Activated CD4-positive, alpha-beta T cell treated with anti-CD3 and anti-CD28 coated beads for 36 hours (primary cell): ENCODE measurements around the gene DRC1. TPM values are rescaled to one million over a fixed set of nuclear protein-coding genes. Genes with fewer than 3 reads are reported as not detected.
A peak's percentile ranks its signal among the peaks of the same experiment; 100 is the strongest.
"Not testable (repeated sequence)": the region's sequence is repeated elsewhere in the genome, so short reads cannot be mapped to it uniquely, and the experiment has no call there.

ENCODE experiments used
- ATAC-seq: fragments of 200-7000 bp; cut with Tn5 transposase; one replicate; pipeline ENCODE4 v1.10.0; 2021; ENCODE audit warnings: mild to moderate bottlenecking, moderate library complexity
- CTCF ChIA-PET: fragments of 350-600 bp; sonication (Branson Sonifier 250); formaldehyde crosslinking; loops from one replicate; lab custom pipeline; 2021; ENCODE audit warnings: antibody characterized with exemption; lab: Charles Lee
- POLR2A ChIA-PET: fragments of 350-600 bp; sonication (Branson Sonifier 250); formaldehyde crosslinking; loops from one replicate; lab custom pipeline; 2021; ENCODE audit warnings: antibody characterized with exemption, inconsistent platforms; lab: Charles Lee
- DNase-seq: peaks from one replicate; pipeline ENCODE4 v3.0.0-alpha.2; 2020
- H3K27ac Mint-ChIP-seq: one replicate; pipeline ENCODE4 v1.8.0; 2021; ENCODE audit warnings: mixed read lengths
- H3K27me3 Mint-ChIP-seq: one replicate; pipeline ENCODE4 v1.8.0; 2021; ENCODE audit warnings: mixed read lengths
- H3K36me3 Mint-ChIP-seq: one replicate; pipeline ENCODE4 v1.8.0; 2021; ENCODE audit warnings: low read depth, mixed read lengths
- H3K4me1 Mint-ChIP-seq: one replicate; pipeline ENCODE4 v1.8.0; 2021; ENCODE audit warnings: mixed read lengths
- H3K4me3 Mint-ChIP-seq: one replicate; pipeline ENCODE4 v1.8.0; 2021; ENCODE audit warnings: mild to moderate bottlenecking, moderate library complexity, mixed read lengths
- H3K9me3 Mint-ChIP-seq: one replicate; pipeline ENCODE4 v1.8.0; 2021; ENCODE audit warnings: low read depth, mixed read lengths
- intact Hi-C, 2 experiments: fragments of 100-400 bp; cut with DNase I in 1 of 2; cut with micrococcal nuclease in 1 of 2; formaldehyde crosslinking; loops; one replicate each; pipeline versions ENCODE4 v1.14.2 to v1.15.1; 2022 to 2024; cut with DNase I, micrococcal nuclease
- total RNA-seq, 2 experiments: library from RNA; stranded (reverse); gene quantifications; one replicate each; pipeline ENCODE4 v1.2.3, GENCODE V29; 2021

Gene DRC1
- total RNA-seq, 2 experiments from 2014 or later, result not detected

DNA sequence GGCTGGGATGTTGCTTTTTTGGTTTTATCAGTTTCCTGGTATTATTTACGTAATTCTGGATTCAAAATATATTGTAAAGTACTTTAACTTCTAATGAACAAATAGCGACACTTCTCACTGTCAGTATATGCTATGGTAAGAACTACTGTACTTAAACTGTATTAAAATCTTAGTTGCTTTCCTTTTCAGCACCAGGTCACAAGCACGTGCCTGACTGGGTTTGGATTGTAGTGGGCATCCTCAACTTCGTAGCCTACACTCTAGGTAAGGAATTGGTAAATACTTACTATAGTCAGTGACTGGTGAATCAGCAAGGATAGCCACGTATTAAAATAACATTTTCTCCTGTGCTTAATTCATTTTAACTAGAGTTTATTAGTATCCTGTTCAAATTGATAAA, 34.8 kb upstream of the DRC1 start:
- POLR2A ChIA-PET, result no interaction called here
- Mint-ChIP-seq H3K4me1 (peaks cover 18% of the 10 kb centered on the region), H3K27me3 (no peaks in the 10 kb centered on the region), H3K9me3 (no peaks in the 10 kb centered on the region), H3K4me3 (no peak overlapping the region), H3K27ac (no peak overlapping the region), H3K36me3 (peaks cover 29% of the 10 kb centered on the region)
- intact Hi-C loops, result no loop called here
- ATAC-seq (no peak), DNase-seq (no peak)
- CTCF ChIA-PET, result no interaction called here

DNA sequence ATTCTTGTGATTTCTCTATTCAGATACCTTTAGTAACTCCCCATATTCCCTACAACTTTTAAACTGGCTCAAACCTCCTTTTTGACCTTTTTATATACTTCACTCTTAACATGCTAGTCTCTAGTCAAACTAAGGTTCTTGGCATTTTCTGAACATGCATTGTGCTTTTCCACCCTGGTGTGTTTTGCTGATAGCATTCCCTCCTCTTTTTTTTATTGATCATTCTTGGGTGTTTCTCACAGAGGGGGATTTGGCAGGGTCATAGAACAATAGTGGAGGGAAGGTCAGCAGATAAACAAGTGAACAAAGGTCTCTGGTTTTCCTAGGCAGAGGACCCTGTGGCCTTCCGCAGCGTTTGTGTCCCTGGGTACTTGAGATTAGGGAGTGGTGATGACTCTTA, 32.1 kb upstream of the DRC1 start:
- H3K27me3 Mint-ChIP-seq, CTCF ChIA-PET, H3K4me1 Mint-ChIP-seq, H3K4me3 Mint-ChIP-seq, intact Hi-C loops, H3K9me3 Mint-ChIP-seq, DNase-seq, POLR2A ChIA-PET, ATAC-seq, H3K27ac Mint-ChIP-seq: not testable (repeated sequence)
- peaks cover 45% of the 10 kb centered on the region for H3K36me3 Mint-ChIP-seq

DNA sequence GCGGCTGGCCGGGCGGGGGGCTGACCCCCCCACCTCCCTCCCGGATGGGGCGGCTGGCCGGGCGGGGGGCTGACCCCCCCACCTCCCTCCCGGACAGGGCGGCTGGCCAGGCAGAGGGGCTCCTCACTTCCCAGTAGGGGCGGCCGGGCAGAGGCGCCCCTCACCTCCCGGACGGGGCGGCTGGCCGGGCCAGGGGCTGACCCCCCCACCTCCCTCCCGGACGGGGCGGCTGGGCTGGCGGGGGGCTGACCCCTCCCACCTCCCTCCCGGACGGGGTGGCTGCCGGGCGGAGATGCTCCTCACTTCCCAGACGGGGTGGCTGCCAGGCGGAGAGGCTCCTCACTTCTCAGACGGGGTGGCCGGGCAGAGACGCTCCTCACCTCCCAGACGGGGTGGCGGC, 30.8 kb upstream of the DRC1 start:
- H3K27me3 Mint-ChIP-seq, H3K4me3 Mint-ChIP-seq, H3K9me3 Mint-ChIP-seq, ATAC-seq, intact Hi-C loops, POLR2A ChIA-PET, DNase-seq, H3K27ac Mint-ChIP-seq, H3K4me1 Mint-ChIP-seq, CTCF ChIA-PET: not testable (repeated sequence)
- H3K36me3 Mint-ChIP-seq, result peaks cover 50% of the 10 kb centered on the region

DNA sequence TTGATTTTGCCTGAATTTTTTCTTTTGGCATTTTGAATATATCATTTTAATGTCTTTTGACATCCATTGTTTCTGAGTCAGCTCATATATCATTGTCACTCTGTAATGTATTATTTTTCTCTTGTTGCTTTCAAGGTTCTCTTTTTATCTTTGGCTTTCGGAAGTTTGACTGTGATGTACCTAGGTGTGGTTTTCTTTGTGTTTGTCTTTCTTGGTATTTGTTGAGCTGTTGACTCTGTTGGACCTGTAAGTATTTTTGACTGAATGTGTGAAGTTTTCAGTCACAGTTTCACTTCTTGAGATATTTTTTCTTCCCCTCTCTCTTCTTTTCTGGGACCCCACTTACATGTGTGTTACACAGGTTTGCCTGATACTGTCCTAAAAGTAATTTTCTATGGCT, 24.9 kb upstream of the DRC1 start:
- DNase-seq, result no peak
- intact Hi-C loops, result no loop called here
- POLR2A ChIA-PET, result no interaction called here
- no peak for ATAC-seq
- Mint-ChIP-seq H3K27me3 (no peaks in the 10 kb centered on the region), H3K36me3 (peaks cover 60% of the 10 kb centered on the region), H3K9me3 (no peaks in the 10 kb centered on the region), H3K4me1 (peaks cover 7% of the 10 kb centered on the region), H3K27ac (peak overlapping the region; percentile 29), H3K4me3 (no peak overlapping the region)
- CTCF ChIA-PET, result no interaction called here

DNA sequence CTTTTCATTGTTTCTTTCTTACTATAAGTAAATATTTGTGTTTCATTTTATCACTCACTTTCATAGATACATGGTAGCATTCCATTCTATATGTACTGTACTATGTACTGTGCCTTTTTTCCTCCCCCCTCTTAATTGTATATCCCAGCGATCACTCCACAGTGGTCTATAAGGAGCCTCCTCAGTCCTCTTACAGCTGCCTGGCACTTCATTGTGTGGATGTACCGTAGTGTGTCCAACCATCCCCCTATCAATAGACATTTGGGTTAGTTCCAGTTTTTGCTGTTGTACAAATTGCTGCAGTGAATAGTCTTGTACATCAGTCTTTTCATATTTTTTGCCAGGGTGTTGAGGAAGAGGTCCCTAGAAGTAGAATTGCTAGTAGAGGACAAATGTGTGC, 21.4 kb upstream of the DRC1 start:
- peaks cover 55% of the 10 kb centered on the region for H3K36me3 Mint-ChIP-seq
- CTCF ChIA-PET, result no interaction called here

DNA sequence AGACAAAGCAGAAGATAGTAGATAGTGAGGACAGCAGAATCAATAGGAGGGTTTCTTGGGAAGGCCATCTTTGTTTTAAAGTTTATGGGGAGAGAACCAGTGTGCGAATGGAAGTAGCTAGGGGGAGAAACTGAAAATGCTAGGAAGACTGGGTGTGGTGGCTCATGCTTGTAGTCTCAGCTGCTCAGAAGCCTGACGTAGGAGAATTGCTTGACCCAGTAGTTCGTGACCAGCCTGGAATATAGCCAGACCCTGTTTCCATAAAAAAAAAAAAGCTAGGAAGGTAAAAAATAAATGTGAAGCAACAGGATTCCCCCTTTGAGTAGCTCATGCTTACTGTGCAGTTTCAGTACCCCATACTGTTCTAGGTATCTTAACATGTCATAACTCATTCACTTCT, 19.2 kb upstream of the DRC1 start:
- POLR2A ChIA-PET, result no interaction called here

More for the DNA sequence above, 21.4 kb upstream of the DRC1 start:
- Mint-ChIP-seq H3K4me3 (no peak overlapping the region), H3K27ac (no peak overlapping the region), H3K27me3 (no peaks in the 10 kb centered on the region), H3K4me1 (peaks cover 12% of the 10 kb centered on the region), H3K9me3 (no peaks in the 10 kb centered on the region)
- POLR2A ChIA-PET, result no interaction called here
- DNase-seq (no peak), ATAC-seq (no peak)
- intact Hi-C loops, result no loop called here

DNA sequence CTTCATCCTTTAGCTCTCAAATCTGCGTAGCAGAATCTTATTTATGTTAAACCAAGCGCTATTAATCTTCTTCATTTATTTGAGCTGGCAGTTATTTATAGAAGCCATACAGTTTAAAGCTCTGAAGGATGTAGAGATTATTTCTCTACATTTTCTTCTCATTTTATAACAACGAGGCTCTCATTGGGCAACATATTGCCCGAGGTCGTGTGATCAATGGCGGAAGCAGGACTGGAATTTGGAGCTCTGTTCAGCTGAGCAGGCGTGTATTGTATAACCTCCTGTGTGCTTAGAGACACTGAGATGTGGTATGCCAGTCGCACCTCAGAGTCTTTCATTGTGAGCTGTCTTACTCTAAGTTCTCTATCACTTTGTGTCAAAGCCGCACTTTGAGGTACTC, 17.5 kb upstream of the DRC1 start:
- ChIA-PET CTCF (interaction anchor here (0.6 to 1.7 kb wide), 2 partner anchors 9 to 1757 kb away, joined by 3 to 4 read pairs; no protein-coding TSS in a partner anchor), POLR2A (no interaction called here)

More for the DNA sequence above, 19.2 kb upstream of the DRC1 start:
- no peak for ATAC-seq
- no peaks in the 10 kb centered on the region for H3K27me3 Mint-ChIP-seq
- H3K36me3 Mint-ChIP-seq, result peaks cover 48% of the 10 kb centered on the region
- H3K9me3 Mint-ChIP-seq, result no peaks in the 10 kb centered on the region
- intact Hi-C loops, result no loop called here
- peaks cover 5% of the 10 kb centered on the region for H3K4me1 Mint-ChIP-seq
- no peak overlapping the region for H3K4me3 Mint-ChIP-seq
- CTCF ChIA-PET, result interaction anchor here (0.8 to 1.1 kb wide), 2 partner anchors 24 to 149 kb away, joined by 3 read pairs; no protein-coding TSS in a partner anchor
- DNase-seq, result no peak
- no peak overlapping the region for H3K27ac Mint-ChIP-seq

DNA sequence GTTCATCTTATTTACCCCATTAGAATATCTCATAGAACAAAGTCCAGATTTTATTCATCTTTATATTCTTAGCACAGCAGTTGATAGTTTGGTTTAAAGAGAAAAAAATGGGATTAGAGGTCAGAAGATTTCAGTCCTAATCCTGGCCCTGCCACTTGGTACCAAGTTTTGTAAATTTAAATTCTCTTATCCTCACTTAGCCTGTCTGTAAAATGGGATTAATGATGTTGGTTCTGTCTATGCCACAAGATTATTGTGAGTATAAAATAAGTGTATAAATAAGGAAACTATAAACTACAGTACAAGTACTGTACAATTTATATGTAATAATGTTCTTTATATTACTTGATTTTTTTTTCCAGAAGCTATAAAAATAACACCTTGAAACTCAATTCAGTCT, 17.1 kb upstream of the DRC1 start:
- ATAC-seq (no peak), DNase-seq (no peak)
- peaks cover 5% of the 10 kb centered on the region for H3K4me1 Mint-ChIP-seq
- H3K27me3 Mint-ChIP-seq, result no peaks in the 10 kb centered on the region
- no peak overlapping the region for H3K4me3 Mint-ChIP-seq
- CTCF ChIA-PET, result interaction anchor here (1.7 kb wide), 1 partner anchor 9 kb away, joined by 4 read pairs; no protein-coding TSS in a partner anchor
- intact Hi-C loops, result no loop called here
- no peak overlapping the region for H3K27ac Mint-ChIP-seq
- H3K36me3 Mint-ChIP-seq, result peaks cover 46% of the 10 kb centered on the region
- POLR2A ChIA-PET, result no interaction called here
- no peaks in the 10 kb centered on the region for H3K9me3 Mint-ChIP-seq

More for the DNA sequence above, 17.5 kb upstream of the DRC1 start:
- no peak overlapping the region for H3K4me3 Mint-ChIP-seq
- ATAC-seq (no peak), DNase-seq (no peak)
- peaks cover 5% of the 10 kb centered on the region for H3K4me1 Mint-ChIP-seq
- no peaks in the 10 kb centered on the region for H3K27me3 Mint-ChIP-seq
- H3K36me3 Mint-ChIP-seq, result peaks cover 43% of the 10 kb centered on the region
- no peaks in the 10 kb centered on the region for H3K9me3 Mint-ChIP-seq
- peak overlapping the region; percentile 10 for H3K27ac Mint-ChIP-seq
- intact Hi-C loops, result no loop called here

DNA sequence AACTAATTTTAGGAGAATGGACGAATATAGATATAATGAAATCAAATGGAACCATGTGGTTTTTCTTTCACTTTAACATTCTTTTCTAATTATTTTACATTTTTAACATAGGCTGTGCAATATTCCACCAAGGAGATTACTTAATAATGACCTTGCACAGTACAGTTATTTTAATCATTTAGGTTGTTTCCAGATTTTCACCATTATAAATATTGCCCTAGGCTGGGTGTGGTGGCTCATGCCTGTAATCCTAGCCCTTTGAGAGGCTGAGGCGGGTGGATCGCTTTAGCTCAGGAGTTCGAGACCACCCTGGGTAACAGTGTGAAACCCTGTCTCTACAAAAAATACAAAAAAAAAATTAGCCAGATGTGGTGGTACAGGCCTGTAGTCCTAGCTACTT, 14.5 kb upstream of the DRC1 start:
- no peak overlapping the region for H3K27ac Mint-ChIP-seq
- POLR2A ChIA-PET, result interaction anchor here (0.6 kb wide), 1 partner anchor 79 kb away, joined by 3 read pairs; no protein-coding TSS in a partner anchor
- H3K4me3 Mint-ChIP-seq, result no peak overlapping the region
- H3K27me3 Mint-ChIP-seq, result no peaks in the 10 kb centered on the region
- peaks cover 46% of the 10 kb centered on the region for H3K36me3 Mint-ChIP-seq
- intact Hi-C loops, result no loop called here
- DNase-seq, result no peak
- CTCF ChIA-PET, result no interaction called here
- ATAC-seq, result no peak
- peaks cover 8% of the 10 kb centered on the region for H3K4me1 Mint-ChIP-seq
- H3K9me3 Mint-ChIP-seq, result no peaks in the 10 kb centered on the region

DNA sequence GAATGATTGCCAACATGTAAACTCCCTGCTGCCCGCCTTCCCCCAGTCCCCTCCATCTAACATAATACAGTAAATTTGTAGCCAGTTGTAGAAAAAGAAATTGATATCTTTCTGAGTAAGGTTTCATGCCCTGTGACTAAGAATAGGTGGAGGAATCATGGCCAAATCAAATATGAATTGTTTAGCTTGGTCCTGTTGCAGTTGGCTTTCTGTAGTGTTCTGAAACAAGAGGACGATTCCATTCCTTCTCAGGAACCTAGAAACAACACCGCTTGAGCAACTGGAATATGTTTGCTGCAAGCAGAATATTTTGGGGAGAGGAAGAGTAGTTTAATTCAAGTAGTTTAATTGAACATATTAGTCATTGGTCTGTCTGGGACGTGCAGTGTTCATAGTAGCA, 7.0 kb upstream of the DRC1 start:
- no peaks in the 10 kb centered on the region for H3K9me3 Mint-ChIP-seq
- CTCF ChIA-PET, result interaction anchor here (1.7 kb wide), 1 partner anchor 15 kb away, joined by 5 read pairs; no protein-coding TSS in a partner anchor
- DNase-seq, result no peak
- ATAC-seq, result no peak
- POLR2A ChIA-PET, result interaction anchor here (0.7 kb wide), 1 partner anchor 1421 kb away, joined by 9 read pairs; no protein-coding TSS in a partner anchor
- H3K4me3 Mint-ChIP-seq, result no peak overlapping the region
- H3K27ac Mint-ChIP-seq, result no peak overlapping the region
- no peaks in the 10 kb centered on the region for H3K27me3 Mint-ChIP-seq
- intact Hi-C loops, result loop anchor here in 1 of 2 experiments (5.0 kb wide), 1 partner anchor 37 kb away; no protein-coding TSS in a partner anchor
- peaks cover 15% of the 10 kb centered on the region for H3K36me3 Mint-ChIP-seq
- H3K4me1 Mint-ChIP-seq, result peaks cover 20% of the 10 kb centered on the region

DNA sequence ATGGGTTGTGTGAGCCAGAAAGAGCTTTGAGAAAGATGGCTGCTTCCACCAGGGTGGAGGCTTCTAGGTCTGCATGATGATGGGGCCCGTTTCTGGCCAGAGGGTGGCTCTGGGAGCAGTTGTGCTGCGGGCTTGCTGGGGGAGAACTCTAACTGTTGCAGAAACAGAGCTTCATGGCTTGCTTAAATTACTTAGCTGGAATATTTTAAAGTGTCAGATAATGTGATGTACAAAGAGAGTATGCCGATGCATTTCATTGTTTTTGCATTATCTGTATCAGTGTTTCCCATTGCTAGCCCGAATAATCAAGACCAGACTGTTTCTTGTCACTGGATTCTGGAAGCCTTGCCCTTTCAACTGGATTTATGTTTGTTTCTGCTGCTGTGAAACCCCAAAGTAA, 6.3 kb upstream of the DRC1 start:
- ATAC-seq (no peak), DNase-seq (no peak)
- Mint-ChIP-seq H3K27me3 (no peaks in the 10 kb centered on the region), H3K27ac (no peak overlapping the region), H3K9me3 (no peaks in the 10 kb centered on the region), H3K4me3 (no peak overlapping the region), H3K4me1 (peaks cover 20% of the 10 kb centered on the region), H3K36me3 (peaks cover 10% of the 10 kb centered on the region)
- intact Hi-C loops, result loop anchor here in 1 of 2 experiments (5.0 kb wide), 1 partner anchor 38 kb away; no protein-coding TSS in a partner anchor
- ChIA-PET POLR2A (no interaction called here), CTCF (interaction anchor here (1.7 kb wide), 1 partner anchor 14 kb away, joined by 5 read pairs; no protein-coding TSS in a partner anchor)

DNA sequence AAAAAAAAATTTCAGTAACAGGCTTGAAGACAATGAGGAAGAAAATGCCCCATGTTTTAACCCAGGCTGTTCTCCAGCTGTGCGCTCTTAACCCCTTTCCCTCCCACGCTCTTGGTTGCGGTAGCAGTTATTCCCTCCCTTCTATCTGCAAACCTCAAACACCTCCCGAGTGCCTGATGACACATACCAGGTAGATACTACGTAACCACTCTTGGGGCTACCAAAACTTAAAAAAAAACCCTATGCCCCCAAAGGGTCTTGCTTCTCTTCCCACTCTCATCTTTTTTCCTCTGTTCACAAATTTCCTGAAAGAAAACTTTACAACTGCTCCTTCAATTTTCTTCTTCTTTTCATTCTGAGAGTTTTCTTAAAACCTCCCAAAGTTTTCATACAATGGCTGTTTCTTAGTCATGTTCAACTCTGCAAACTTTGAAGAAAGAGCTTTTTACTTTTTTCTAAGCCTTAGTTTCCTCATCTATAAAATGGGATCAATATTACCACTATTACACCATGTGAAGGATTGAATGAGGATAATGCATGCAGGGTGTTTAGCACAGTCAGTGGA, 4.9 kb upstream of the DRC1 start:
- POLR2A ChIA-PET, result interaction anchor here (0.6 to 0.7 kb wide), 2 partner anchors 95 to 572 kb away, joined by 3 read pairs; no protein-coding TSS in a partner anchor
- Mint-ChIP-seq H3K4me1 (peaks cover 21% of the 10 kb centered on the region), H3K27ac (no peak overlapping the region), H3K4me3 (no peak overlapping the region), H3K9me3 (no peaks in the 10 kb centered on the region), H3K27me3 (peaks cover 5% of the 10 kb centered on the region), H3K36me3 (peaks cover 3% of the 10 kb centered on the region)
- intact Hi-C loops, result loop anchor here in 1 of 2 experiments (5.0 kb wide), 1 partner anchor 40 kb away; no protein-coding TSS in a partner anchor
- CTCF ChIA-PET, result interaction anchor here (0.6 to 1.2 kb wide), 2 partner anchors 212 to 224 kb away, joined by 3 read pairs; partner anchors contain the start of gene GAREM2
- ATAC-seq (peak; percentile 87), DNase-seq (peak; percentile 77)
